Measurements from ENCODE around the gene MGRN1. TPM values are rescaled to one million over a fixed set of nuclear protein-coding genes. Genes with fewer than 3 reads are reported as not detected.

The MGRN1 gene
- total RNA-seq, 1 donor from 2014 or later = 113 TPM

DNA sequence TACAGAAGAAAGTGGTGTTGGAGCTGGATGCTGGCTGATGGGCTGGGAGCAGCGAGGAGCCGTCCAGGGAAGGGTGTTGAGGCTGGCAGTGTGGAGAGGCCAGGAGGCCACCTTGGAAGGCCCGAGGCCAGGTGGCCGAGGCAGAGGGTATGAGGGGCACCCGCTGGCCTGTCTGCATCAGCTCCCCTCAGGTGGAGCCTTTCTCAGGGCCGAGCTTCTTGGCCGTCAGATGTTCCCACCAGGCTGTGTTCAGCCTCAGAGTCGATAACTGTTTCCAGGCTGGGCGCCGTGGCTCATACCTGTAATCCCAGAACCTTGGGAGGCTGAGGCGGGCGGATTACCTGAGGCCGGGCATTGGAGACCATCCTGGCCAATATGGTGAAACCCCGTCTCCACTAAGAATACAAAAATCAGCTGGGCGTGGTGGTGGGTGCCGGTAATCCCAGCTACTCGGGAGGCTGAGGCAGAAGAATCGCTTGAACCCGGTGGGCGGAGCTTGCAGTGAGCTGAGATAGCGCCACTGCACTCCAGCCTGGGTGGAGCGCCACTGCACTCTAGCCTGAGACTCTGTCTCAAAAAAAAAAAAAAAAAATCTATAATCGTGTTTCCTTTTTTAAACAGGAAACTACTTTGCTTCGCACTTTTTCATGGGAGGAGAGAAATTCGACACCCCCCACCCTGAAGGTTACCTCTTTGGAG, 25.3 kb downstream of the MGRN1 start:
- intact Hi-C loops (cut with micrococcal nuclease) = loop anchor here (1.0 kb wide), 3 partner anchors 26 to 36 kb away; partner anchors contain the start of genes MGRN1 and UBALD1

DNA sequence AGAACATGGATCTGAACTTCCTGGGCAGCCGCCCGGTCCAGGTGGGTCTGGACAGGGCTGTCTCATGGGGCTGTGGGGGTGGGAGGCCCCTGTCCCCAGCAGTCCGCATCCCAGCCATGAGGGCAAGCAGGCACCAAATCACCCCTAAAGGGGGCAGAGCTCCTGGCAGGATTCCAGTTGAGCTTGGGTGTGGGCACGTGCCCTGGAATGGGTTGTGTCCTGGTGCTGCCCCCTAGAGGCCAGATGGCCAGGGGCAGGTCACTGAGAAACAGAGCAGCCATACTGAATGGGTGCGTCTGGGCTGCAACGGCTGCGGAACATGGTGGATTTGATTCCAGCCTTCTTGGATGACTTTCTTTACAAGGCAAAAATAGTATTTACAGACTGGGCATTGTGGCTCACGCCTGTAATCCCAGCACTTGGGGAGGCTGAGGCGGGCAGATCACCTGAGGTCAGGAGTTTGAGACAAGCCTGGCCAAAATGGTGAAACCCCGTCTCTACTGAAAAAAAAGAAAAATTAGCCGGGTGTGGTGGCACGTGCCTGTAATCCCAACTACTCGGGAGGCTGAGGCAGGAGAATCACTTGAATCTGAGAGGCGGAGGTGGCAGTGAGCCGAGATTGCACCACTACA, 25.9 kb downstream of the MGRN1 start:
- intact Hi-C loops (cut with micrococcal nuclease) = loop anchor here (1.0 kb wide), 3 partner anchors 26 to 36 kb away; partner anchors contain the start of genes MGRN1 and UBALD1

DNA sequence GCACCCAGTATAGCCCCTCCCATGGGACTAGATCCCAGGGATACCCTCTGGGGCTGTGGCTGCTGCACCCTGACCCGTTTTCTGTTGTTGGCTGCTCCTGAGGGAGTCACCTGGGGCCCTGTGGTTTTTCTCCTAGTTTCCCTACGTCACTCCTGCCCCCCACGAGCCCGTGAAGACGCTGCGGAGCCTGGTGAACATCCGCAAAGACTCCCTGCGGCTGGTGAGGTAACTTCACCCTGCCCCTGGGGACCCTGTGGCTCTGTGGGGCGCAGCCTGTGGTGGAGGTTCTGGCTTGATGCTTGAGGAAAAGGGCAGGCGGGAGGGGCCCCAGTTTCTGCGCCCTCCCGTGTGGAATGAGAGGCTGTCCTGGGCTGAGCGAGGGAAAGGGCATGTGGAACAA, 27.2 kb downstream of the MGRN1 start:
- intact Hi-C loops (cut with micrococcal nuclease) = no loop called here

DNA sequence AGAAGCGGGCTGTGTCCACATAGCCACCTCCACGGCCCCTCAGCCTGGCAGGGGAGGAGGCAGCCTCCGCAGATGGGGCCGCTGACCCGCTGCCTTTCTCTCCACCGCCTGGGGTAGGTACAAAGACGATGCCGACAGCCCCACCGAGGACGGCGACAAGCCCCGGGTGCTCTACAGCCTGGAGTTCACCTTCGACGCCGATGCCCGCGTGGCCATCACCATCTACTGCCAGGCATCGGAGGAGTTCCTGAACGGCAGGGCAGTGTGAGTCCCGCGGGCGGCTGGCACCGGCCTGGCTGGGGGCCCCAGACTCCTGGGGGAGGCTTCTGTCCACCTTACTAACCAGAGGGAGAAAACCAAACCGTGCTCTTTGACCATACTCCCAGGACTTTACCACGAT, 27.9 kb downstream of the MGRN1 start:
- intact Hi-C loops (cut with micrococcal nuclease) = no loop called here

DNA sequence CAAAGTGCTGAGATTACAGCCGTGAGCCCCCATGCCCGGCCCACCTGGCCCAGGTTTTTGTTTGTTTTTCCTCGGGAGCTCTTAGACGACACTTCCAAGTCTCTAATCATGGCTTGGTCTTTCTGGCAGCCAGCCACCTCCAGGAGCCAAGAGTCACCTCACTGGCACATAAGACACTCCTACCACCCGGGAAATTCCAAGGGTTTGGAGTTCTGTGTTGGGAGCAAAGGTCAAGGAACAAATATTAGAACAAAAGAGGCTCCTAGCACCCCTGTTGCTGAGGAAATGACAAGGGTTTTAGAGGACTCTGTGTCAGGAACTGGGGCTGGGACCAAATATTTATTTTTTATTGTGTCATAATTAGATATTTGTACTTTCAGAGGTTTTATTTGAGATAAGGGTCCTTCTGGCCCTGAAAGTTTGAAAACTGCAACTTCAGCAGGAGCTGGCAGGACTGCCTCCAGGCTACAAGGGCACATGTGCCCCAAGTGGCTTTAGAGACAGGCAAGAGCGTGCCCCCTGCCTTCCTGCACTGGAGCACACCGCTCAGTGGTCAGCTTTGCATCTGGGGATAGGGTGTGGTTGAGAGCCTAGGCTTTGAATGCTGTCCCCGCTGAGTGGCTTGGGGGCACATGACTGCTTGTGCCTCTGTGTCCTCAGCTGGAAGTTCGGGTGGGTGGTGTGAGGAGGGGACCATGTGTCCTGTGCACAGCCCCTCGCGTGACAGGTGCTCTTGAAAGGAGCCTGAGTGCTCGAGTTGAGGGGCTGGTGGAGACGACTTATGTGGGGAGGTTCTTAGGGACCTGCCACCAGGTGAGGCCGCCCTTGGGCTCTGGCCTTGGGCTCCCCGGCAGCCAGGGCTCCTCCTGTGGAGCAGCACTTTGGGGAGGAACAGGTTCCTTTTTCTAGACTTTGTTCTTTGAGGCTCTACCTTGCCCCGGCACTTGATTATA, 29.7 kb downstream of the MGRN1 start:
- intact Hi-C loops (cut with micrococcal nuclease) = no loop called here

DNA sequence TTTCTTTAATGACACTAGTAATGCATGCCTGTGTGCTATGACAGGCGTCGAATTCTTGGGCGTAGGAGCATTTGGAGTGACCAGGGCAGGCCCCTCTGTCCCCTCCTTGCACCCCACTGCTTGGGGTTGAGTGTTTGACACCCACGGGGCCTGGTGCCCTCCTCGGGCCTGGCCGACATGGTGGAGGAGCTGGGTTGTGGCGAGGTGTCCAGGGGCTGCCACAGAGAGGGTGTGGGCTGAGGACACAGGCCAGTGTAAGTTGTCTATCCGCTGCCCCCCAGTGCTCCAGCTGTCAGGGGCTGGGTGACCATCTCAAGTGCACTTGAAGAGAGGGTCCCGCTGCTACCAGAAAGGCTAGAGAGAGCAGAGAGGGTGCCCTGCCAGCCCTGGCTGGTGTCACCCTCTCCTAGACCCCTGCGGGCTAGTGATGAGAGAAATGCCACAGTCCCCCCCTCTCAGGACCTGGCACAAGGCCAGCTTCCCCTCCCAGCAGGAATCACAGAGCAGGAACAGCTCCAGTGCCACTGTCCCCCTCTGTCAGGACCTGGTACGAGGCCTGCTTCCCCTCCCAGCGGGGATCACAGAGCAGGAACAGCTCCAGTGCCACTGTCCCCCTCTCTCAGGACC, 30.5 kb downstream of the MGRN1 start:
- intact Hi-C loops (cut with micrococcal nuclease) = no loop called here

DNA sequence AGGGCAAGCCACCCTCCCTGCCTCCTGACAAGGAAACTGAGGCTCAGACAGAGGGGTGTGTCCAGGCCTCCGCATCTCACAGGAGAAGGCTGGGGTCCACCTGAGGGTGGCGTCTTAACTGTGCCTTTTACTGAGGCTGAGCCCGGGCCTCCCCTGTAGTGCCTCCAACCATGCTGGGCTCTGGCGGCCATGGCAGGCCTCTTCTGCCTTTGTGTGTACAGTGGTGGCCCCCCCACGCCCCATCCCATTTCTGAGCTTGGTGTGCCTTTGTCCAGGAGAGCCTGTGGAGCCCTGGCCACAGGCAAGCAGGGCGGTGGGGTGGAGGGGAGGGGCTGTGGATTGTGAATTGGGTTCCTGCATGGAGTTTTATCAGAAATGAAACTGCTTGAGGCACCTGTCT, 31.2 kb downstream of the MGRN1 start:
- intact Hi-C loops (cut with micrococcal nuclease) = no loop called here

DNA sequence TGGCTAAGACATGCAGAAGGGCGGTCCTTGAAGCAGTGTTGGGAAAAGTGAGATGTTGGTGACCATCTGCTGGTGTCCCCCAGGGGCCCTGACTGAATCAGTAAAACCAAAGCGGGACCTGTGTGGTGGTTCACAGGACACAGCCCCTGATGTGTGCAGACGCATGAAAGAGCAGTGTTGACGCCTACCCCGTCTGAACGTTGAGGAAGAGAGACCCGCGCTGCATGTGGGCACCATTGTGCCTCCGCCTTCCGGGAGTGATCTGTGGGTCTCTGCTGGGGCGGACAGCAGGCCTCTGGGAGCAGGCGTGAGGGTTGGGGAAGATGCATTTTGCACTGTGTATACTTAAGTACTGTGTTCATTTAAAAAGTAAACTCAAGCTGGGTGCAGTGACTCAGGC, 31.6 kb downstream of the MGRN1 start:
- intact Hi-C loops (cut with micrococcal nuclease) = no loop called here

DNA sequence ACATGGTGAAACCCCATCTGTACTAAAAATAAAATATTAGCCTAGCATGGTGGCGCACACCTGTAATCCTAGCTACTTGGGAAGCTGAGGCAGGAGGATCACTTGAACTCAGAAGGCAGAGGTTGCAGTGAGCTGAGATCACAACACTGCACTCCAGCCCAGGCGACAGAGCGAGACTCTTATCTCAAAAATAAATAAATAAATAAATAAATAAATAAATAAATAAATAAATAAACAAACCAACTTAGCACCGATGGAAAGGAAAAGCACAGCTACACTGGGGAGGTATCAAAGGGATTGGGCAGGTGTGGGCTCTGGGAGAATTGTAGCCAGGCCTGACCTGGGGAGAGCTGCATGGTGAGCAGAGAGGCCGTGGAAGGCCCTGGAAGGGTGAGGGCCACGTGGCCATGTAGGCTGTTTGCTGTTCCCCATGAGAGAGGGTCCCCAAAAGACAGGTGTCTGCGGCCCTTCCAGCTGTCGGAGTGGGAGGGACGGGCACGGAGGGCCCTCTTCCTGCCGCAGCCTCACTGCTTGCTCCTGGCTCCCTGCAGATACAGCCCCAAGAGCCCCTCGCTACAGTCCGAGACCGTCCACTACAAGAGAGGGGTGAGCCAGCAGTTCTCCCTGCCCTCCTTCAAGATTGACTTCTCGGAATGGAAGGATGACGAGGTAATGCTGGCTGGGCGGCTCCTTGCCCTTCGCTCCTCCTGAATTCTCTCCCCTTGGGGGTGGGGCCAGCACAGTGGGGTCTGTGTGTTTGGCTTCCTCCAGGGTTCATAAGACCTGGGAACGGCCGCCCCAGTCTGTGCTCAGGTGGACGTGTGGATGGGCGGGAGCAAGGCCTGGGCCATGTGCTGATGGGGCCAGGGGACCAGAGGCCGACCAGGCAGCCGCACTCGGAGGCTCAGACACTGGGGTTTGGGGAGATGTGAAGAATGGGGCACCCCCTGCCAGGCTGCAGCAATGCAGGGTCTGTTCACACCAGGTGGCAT, 32.4 kb downstream of the MGRN1 start:
- intact Hi-C loops (cut with micrococcal nuclease) = no loop called here

DNA sequence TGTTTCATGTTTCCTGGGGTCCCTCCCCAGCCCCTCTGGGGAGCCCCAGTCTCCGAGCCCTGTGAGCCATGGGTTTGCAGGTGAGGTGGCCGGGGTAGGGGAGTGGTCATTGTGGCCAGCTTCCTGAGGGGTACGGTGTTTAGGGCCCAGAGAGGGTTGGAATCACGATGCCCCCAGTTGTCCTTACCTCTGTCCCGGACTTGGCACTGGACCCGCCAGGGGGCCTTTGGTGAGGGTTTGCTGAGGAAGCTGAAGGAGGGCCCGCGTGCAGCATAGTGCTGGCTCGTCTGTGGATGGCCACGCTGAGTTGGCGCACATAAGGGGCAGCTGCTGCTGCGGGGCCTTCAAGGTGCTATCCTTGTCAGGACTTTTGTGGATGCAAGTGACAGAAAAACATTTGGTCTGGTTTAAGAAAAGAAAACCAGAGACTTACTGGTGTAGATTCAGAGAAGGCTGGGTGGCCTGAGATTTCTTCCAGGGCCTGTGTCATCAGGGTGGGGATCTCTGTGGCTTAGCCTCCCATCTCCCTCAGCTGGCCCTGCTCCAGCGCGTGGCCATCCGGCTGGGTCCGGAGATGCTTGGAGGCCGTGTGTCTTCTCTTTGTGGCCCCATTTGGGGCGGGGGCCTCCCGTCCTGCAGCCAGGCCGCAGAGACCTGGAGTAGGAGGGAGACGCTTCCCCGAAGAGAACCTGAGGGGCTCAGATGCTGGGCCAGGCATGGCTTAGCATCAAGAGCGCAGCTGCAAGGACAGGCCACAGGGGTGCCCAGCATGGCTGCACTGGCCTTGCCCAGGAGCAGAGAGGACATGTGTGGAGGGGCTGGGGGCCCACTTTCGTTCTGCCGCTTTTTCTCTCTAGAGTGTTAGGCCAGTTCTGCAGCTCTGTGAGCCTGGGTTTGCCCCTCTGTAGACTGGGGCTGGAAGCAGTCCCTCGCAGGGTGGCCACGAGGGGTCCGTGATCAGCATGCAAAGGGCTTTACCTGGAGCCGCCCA, 35.0 kb downstream of the MGRN1 start:
- intact Hi-C loops (cut with micrococcal nuclease) = loop anchor here (1.0 to 5.0 kb wide), 2 partner anchors 17 to 247 kb away; no protein-coding TSS in a partner anchor

DNA sequence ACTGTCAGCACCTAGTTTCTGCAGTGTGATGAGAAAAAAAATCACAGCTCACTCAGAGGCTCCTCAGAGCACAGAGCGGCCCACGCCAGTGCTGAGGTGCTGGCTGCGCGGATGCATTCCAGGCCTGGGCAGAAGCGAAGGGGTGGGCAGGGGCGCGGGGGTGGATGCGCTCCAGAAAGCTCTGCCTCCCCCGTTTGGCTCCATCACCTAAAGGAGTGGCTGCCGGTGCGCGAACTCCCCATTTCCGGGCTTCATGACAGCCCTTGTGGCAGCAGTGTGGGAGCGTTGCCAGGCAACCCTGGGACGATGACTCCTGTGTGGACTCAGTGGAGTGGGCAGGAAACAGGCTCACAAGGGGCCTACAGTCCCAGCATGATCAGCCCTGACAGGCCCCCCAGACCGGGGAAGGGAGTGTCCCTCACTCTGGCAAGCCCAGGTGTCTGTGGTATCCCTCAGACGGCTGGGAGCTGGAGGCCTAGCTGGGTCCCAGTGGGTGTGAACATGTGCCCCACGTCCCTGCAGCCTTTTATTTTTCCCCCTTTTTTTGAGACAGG, 35.9 kb downstream of the MGRN1 start:
- intact Hi-C loops (cut with micrococcal nuclease) = loop anchor here (1.0 to 5.0 kb wide), 2 partner anchors 16 to 248 kb away; no protein-coding TSS in a partner anchor

DNA sequence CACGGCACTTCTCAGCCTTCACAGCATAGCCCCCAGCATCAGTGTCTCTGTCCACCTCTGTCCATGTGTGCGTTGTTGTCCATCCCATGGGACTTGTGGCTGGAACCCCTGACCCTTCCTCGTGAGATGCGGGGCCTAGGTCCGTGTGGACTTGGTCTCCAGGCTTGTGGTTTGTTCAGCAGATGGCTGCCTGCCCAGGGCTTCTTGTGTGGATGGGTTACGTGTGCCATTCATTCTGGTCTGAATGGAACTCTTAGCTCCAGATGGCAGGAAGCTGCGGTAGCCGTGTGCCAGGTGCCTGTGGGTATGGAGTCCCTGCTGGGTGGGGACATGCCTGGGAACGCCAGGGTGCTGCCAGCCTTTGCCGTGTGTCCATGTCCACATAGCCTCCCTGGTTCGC, 37.0 kb downstream of the MGRN1 start:
- intact Hi-C loops (cut with micrococcal nuclease) = loop anchor here (5.0 kb wide), 1 partner anchor 249 kb away; no protein-coding TSS in a partner anchor

DNA sequence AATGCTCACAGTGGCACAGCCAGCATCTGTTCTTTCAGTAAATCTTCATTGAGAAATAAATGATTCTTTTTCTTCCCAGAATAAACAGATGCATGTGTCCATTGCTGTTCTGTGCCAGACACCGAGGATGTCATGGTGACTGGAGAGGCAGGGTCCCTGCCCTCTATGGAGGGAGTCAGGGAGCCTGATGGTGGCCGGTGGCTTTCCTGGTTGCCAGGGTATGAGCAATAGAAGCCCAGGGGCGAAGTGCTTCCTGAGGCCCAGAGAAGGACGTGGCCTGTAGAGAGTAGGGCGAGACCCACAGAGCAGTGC, 38.8 kb downstream of the MGRN1 start:
- intact Hi-C loops (cut with micrococcal nuclease) = loop anchor here (5.0 kb wide), 1 partner anchor 251 kb away; no protein-coding TSS in a partner anchor

DNA sequence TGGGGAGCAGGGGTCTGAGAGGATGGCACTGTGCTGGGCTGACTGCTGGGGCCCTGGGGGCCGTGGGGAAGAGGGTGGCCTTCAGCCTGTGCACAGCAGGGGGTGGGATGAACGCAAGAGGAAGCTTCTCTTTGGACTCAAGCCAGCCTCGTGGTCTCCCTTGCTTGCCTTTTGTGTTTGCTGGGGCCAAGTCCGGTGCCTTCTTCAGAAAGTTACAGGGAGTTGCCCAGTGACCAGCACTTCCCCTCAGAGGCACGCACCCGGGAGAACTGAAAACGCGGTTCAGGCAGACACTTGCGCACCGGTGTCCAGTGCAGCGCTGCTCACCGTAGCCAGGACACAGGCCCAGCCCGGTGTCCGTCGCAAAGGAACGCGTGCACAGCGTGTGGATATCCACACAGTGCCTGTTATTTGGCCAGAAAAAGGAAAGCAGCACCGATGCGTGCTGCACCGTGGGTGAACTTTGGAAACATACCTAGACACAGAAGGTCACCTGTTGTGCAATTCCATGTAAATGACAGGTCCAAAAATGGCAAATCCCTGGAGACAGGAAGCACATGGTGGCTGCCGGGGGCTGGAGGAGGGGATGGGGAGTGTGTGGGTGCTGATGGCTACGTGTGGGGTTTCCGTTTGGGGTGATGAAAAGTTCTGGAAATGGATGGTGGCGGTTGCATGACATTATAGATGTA, 39.3 kb downstream of the MGRN1 start:
- intact Hi-C loops (cut with micrococcal nuclease) = loop anchor here (2.0 to 5.0 kb wide), 4 partner anchors 39 to 252 kb away; partner anchors contain the start of genes ANKS3, DNAAF8 and MGRN1

DNA sequence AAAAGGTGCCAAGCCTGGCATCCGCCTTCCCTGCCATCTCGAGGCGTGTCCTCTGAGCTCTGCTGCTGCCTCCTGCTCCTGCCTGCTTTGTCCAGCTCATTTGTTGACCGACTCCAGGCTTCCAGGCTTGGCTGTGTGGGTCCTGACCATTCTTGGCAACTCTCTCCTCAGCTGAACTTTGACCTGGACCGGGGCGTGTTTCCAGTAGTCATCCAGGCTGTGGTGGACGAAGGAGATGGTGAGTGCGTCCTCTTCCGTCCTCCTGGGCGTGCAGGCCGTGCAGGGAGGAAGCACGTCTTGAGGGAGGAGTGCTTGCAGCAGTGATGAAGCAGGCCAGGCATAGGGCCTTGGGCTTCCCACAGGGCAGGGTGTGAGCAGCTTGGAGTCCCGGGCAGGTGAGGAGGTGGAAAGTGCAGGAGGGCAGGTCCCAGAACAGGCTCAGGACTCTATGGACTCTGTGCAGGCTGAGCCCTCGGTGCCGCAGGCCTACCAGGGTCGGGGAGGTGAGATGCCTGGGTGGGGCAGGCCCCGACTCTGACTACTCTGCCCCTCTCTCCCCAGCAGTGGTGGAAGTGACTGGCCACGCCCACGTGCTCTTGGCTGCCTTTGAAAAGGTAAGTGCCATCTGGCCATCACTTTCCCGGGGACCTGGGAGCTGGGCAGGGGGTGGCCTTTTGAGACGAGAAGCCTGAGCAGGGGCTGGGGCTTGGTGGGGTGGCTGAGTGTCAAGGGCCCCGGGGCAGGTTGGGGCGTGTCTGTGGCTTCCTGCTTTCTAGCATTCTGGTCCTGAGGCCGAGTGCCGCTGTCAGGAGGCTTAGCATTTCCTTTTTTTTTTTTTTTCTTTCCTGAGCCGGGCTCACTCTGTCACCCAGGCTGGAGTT, 40.2 kb downstream of the MGRN1 start:
- intact Hi-C loops (cut with micrococcal nuclease) = loop anchor here (1.0 to 5.0 kb wide), 6 partner anchors 12 to 252 kb away; partner anchors contain the start of genes ANKS3, DNAAF8, MGRN1 and NUDT16L1

DNA sequence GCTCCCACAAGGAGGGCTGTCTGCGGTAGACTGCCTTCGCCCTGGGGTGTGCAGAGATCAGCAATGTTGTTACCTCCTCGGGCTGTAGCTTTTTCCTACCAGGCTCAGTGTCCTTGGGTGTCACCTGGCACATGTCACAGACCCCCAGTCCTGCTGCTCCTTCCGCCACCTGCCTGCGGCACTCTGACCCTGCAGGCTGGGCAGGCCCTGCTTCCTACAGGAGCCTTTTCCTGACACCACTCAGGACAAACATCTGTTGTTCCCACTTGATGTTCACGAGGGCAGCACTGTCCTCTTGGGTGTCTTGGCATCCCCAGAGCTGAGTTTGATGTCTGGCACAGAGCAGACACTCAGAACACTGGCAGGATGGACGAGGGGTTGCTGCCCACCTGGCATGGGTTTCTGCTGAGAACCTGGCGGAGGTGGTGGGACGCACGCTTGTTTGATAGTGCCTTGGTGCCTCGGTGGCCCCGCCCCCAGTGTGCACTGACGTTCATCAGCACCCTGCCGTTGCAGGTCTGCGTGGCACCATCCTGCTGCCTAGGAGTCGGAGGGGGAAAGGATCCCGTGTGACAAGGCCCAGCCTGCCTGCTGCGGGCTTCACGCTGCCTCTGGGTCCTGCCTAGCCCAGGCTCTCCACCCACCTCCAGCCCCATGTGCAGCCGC, 42.0 kb downstream of the MGRN1 start:
- intact Hi-C loops (cut with micrococcal nuclease) = no loop called here

Measured in T-helper 1 cell treated with Interleukin-12 subunit alpha and Interleukin-12 subunit beta and Interleukin-4 antibody, amounts not matched to agents 30 ng/mL and 1 ng/mL, for 36 hours (primary cell).